Loucy (cell line): ENCODE results near the gene MYOM3.

Source experiments
- H2AFZ ChIP-seq: fragments of 200-600 bp; sonication (generic); 2 replicates; pipeline ENCODE4 v1.6.0; 2016; ENCODE audit warnings: antibody characterized with exemption, mild to moderate bottlenecking, low read length, moderate library complexity
- H3F3A ChIP-seq: fragments of 200-600 bp; 2 replicates; pipeline ENCODE4 v1.6.0; 2016; ENCODE audit warnings: antibody characterized with exemption, low read depth, mild to moderate bottlenecking
- H3K27me3 ChIP-seq: fragments of 200-600 bp; sonication (generic); 2 replicates; pipeline ENCODE4 v1.6.1; 2014; ENCODE audit warnings: low read length, mild to moderate bottlenecking; ENCODE audit not compliant: insufficient read depth, poor library complexity, severe bottlenecking
- H3K36me3 ChIP-seq: fragments of 200-600 bp; sonication (generic); 2 replicates; pipeline ENCODE4 v1.6.1; 2016; ENCODE audit warnings: low read length; ENCODE audit not compliant: insufficient read depth
- H3K4me1 ChIP-seq: fragments of 200-600 bp; sonication (generic); 2 replicates; pipeline ENCODE4 v1.5.1; 2014; ENCODE audit warnings: low read length, mild to moderate bottlenecking; ENCODE audit not compliant: insufficient read depth, poor library complexity, severe bottlenecking
- H3K4me2 ChIP-seq: fragments of 200-600 bp; sonication (generic); 2 replicates; pipeline ENCODE4 v1.6.0; 2014; ENCODE audit warnings: antibody characterized with exemption, low read length, low read depth, mild to moderate bottlenecking; ENCODE audit not compliant: poor library complexity, severe bottlenecking
- H3K4me3 ChIP-seq: fragments of 200-600 bp; sonication (generic); 2 replicates; pipeline ENCODE4 v1.5.1; 2014; ENCODE audit warnings: low read length, mild to moderate bottlenecking, mixed read lengths; ENCODE audit not compliant: poor library complexity, severe bottlenecking
- H3K79me2 ChIP-seq: fragments of 200-600 bp; sonication (generic); 2 replicates; pipeline ENCODE4 v1.6.1; 2014; ENCODE audit warnings: low read length; ENCODE audit not compliant: insufficient read depth
- H3K9ac ChIP-seq: fragments of 200-600 bp; sonication (generic); 2 replicates; pipeline ENCODE4 v1.6.0; 2014; ENCODE audit warnings: mild to moderate bottlenecking, low read depth, low read length, moderate library complexity; ENCODE audit not compliant: poor library complexity, severe bottlenecking
- H3K9me2 ChIP-seq: fragments of 200-600 bp; sonication (generic); replicated peaks from 2 replicates; pipeline ENCODE4 v1.6.1; 2016; ENCODE audit warnings: low read depth, low read length, mixed read lengths
- H3K9me3 ChIP-seq: fragments of 200-600 bp; sonication (generic); 2 replicates; pipeline ENCODE4 v1.6.1; 2014; ENCODE audit warnings: mild to moderate bottlenecking, antibody characterized with exemption, low read length, low read depth; ENCODE audit not compliant: insufficient read depth
- H4K20me1 ChIP-seq: fragments of 200-600 bp; sonication (generic); 2 replicates; pipeline ENCODE4 v1.6.0; 2014; ENCODE audit warnings: antibody characterized with exemption, low read length, mild to moderate bottlenecking; ENCODE audit not compliant: insufficient read depth, poor library complexity, severe bottlenecking
- EZH2phosphoT487 ChIP-seq: fragments of 200-600 bp; IDR thresholded peaks from 2 replicates; pipeline ENCODE4 v1.6.1; 2018; ENCODE audit warnings: antibody characterized with exemption, mild to moderate bottlenecking, moderate library complexity, borderline replicate concordance
- TF ChIP-seq, protein P1 (sequence below): fragments of 200-600 bp; sonication (generic); conservative IDR thresholded peaks from 2 replicates; pipeline ENCODE4 v1.5.1; 2014; ENCODE audit warnings: mild to moderate bottlenecking, antibody characterized with exemption, low read length

The MYOM3 gene

DNA sequence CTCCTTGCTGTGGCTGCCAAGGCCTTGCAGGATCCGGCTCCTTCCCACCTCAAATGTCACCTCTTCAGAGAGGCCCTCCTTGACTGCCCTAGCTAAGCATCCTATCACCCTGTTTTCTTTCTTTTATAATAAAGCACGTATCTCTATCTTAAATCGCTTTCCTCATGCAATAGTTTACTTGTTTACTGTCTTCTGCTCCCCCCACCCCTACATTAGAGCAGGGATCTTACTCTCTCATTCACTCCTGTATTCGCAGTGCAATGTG is 36.4 kb downstream of the MYOM3 start:
- no peak overlapping the region for H3K4me3 ChIP-seq
- no peak overlapping the region for H3K4me2 ChIP-seq
- H4K20me1 ChIP-seq = no peaks in the 10 kb centered on the region
- no peaks in the 10 kb centered on the region for H3K9me2 ChIP-seq
- H3K9ac ChIP-seq = no peak overlapping the region
- no peaks in the 10 kb centered on the region for H3K36me3 ChIP-seq
- H3K4me1 ChIP-seq = no peaks in the 10 kb centered on the region
- H3F3A ChIP-seq = no peaks in the 10 kb centered on the region
- H3K9me3 ChIP-seq = no peaks in the 10 kb centered on the region
- TF ChIP-seq, protein P1, sequence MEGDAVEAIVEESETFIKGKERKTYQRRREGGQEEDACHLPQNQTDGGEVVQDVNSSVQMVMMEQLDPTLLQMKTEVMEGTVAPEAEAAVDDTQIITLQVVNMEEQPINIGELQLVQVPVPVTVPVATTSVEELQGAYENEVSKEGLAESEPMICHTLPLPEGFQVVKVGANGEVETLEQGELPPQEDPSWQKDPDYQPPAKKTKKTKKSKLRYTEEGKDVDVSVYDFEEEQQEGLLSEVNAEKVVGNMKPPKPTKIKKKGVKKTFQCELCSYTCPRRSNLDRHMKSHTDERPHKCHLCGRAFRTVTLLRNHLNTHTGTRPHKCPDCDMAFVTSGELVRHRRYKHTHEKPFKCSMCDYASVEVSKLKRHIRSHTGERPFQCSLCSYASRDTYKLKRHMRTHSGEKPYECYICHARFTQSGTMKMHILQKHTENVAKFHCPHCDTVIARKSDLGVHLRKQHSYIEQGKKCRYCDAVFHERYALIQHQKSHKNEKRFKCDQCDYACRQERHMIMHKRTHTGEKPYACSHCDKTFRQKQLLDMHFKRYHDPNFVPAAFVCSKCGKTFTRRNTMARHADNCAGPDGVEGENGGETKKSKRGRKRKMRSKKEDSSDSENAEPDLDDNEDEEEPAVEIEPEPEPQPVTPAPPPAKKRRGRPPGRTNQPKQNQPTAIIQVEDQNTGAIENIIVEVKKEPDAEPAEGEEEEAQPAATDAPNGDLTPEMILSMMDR = no peak
- no peak for TF ChIP-seq EZH2phosphoT487
- H2AFZ ChIP-seq = no peak overlapping the region
- no peaks in the 10 kb centered on the region for H3K27me3 ChIP-seq
- H3K79me2 ChIP-seq = no peaks in the 10 kb centered on the region

DNA sequence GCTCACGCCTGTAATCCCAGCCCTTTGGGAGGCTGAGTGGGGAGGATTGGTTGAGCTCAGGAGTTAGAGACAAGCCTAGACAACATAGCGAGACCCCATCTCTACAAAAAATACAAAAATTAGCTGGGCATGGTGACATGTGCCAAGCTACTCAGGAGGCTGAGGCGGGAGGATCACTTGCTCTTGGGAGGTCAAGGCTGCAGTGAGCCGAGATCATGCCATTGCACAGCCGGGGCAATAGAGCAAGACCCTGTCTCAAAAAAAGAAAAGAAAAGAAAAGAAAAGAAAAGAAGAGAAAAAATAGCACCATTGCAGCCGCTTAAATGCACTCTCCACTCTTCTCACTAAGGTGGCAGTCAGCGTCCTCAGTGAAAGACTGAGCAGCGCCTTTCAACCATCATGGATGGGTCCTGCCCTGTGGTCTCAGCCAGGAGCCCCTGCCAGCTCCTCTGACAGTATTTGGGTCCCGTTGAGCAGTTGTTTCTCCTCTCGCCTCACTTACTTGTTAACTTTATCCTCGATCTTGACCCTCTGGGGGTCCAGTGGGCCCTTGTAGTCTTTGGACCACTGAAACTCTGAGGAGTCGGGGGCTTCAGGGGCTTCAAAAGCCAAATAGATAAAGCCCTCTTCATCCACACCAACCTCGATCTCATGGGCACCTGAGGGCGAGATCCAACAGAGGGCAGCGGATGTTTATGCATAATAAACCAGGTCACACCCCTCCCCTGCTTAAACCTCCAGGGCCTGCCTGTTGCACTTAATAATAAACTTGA is 36.9 kb downstream of the MYOM3 start:
- Histone ChIP-seq H3K9me3 (no peaks in the 10 kb centered on the region), H4K20me1 (no peaks in the 10 kb centered on the region), H3K9me2 (no peaks in the 10 kb centered on the region), H3K36me3 (no peaks in the 10 kb centered on the region), H3K79me2 (no peaks in the 10 kb centered on the region), H3K27me3 (no peaks in the 10 kb centered on the region), H3K9ac (no peak overlapping the region), H2AFZ (no peak overlapping the region), H3F3A (no peaks in the 10 kb centered on the region), H3K4me2 (no peak overlapping the region), H3K4me3 (no peak overlapping the region), H3K4me1 (no peaks in the 10 kb centered on the region)
- TF ChIP-seq EZH2phosphoT487 = no peak
- TF ChIP-seq, protein P1 = no peak

DNA sequence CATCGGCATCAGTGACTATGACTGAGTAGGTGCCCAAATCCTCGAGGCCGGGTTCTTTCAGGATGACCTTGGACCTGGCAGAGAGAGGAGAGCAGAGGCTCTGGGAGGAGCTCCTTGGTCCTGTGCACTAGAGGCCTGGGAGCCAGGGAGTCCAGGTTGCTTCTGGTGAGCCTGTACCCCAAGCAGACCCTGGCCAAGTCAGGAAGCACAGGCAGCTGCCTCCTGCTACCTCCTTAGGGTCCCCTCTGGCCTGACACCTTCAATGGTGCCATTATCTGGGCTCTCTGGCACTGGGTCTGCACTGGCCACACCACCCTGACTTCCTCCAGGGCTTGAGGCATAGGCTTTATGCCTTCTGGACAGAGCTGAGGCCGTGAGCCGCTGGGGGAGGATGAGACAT is 37.7 kb downstream of the MYOM3 start:
- no peak overlapping the region for H2AFZ ChIP-seq
- no peak overlapping the region for H3K4me3 ChIP-seq
- no peaks in the 10 kb centered on the region for H3K79me2 ChIP-seq
- H3K27me3 ChIP-seq = no peaks in the 10 kb centered on the region
- no peak overlapping the region for H3K9ac ChIP-seq
- no peak for TF ChIP-seq EZH2phosphoT487
- H3K9me3 ChIP-seq = no peaks in the 10 kb centered on the region
- no peak overlapping the region for H3K4me2 ChIP-seq
- H3K36me3 ChIP-seq = no peaks in the 10 kb centered on the region
- H3K9me2 ChIP-seq = no peaks in the 10 kb centered on the region
- H4K20me1 ChIP-seq = no peaks in the 10 kb centered on the region
- H3K4me1 ChIP-seq = no peaks in the 10 kb centered on the region
- no peaks in the 10 kb centered on the region for H3F3A ChIP-seq

DNA sequence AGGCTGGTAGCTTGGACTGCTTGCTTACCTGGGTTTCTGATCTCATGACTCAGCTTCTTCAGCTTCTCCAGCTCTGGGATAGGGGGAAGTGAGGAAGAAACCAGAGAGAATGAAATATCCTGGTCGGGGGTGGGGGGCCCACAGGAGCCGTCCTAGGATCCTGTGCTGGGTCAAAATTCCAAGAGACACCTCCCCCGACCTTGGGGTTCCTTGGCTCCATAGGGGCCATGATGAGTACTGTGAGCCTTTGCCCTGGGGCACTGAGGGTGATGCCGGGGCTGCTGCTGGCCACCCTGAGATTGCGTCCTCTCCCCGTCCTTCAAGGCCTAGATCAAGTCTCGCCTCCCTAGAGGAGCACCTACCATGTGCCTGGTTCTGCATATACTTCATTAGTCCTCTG is 40.0 kb downstream of the MYOM3 start:
- no peaks in the 10 kb centered on the region for H3K36me3 ChIP-seq
- H3K27me3 ChIP-seq = no peaks in the 10 kb centered on the region
- no peaks in the 10 kb centered on the region for H3K9me3 ChIP-seq
- TF ChIP-seq, protein P1 = no peak
- H3K4me1 ChIP-seq = no peaks in the 10 kb centered on the region
- no peak overlapping the region for H3K4me3 ChIP-seq
- no peaks in the 10 kb centered on the region for H3F3A ChIP-seq
- no peak overlapping the region for H3K4me2 ChIP-seq
- no peaks in the 10 kb centered on the region for H3K79me2 ChIP-seq
- H2AFZ ChIP-seq = no peak overlapping the region
- no peaks in the 10 kb centered on the region for H3K9me2 ChIP-seq
- H4K20me1 ChIP-seq = no peaks in the 10 kb centered on the region
- H3K9ac ChIP-seq = no peak overlapping the region
